ENCODE results near the gene APBA1.

GRCh38 chr9:69578026-69578425, 94.1 kb downstream of the APBA1 start:
- TF ChIP-seq CTCF (IDR thresholded peaks at IDR 0.05) (no peak), POLR2AphosphoS5 (IDR thresholded peaks at IDR 0.05; ENCODE audit: low read depth, low read length) (no peak), SIN3A (IDR thresholded peaks at IDR 0.05; ENCODE audit: borderline replicate concordance, insufficient read depth, low read depth, low read length) (no peak), REST (IDR thresholded peaks at IDR 0.05; ENCODE audit: insufficient read depth in 1 of 2, low read depth in 2 of 2, low read length in 1 of 2) (no peak)
